GM23338 (cell line): ENCODE measurements around the gene SARDH. TPM values are rescaled to one million over a fixed set of nuclear protein-coding genes. Genes with fewer than 3 reads are reported as not detected.

Source experiments
- ATAC-seq: fragments of 200-7000 bp; cut with Tn5 transposase; 3 replicates; pipeline ENCODE4 v1.9.1; 2020
- DNase-seq: peaks from one replicate; pipeline ENCODE4 v3.0.0-alpha.2; 2015; ENCODE audit warnings: low spot score
- H2AFZ ChIP-seq: fragments of 200-600 bp; sonication (generic); 2 replicates; pipeline ENCODE4 v1.8.0; 2016; ENCODE audit warnings: antibody characterized with exemption, mild to moderate bottlenecking, moderate library complexity
- H3F3A ChIP-seq: fragments of 200-600 bp; sonication (generic); replicated peaks from 2 replicates; pipeline ENCODE4 v1.8.0; 2017; ENCODE audit warnings: antibody characterized with exemption, mixed run types, low read depth
- H3K27ac ChIP-seq: fragments of 200-600 bp; sonication (generic); 2 replicates; pipeline ENCODE4 v1.6.1; 2016; ENCODE audit warnings: low read depth
- H3K27me3 ChIP-seq: fragments of 200-600 bp; sonication (generic); 2 replicates; pipeline ENCODE4 v1.8.0; 2016; ENCODE audit warnings: mild to moderate bottlenecking, mixed run types, moderate library complexity; ENCODE audit not compliant: insufficient read depth
- H3K36me3 ChIP-seq: fragments of 200-600 bp; sonication (generic); 2 replicates; pipeline ENCODE4 v1.8.0; 2016; ENCODE audit warnings: mild to moderate bottlenecking; ENCODE audit not compliant: insufficient read depth
- H3K4me1 ChIP-seq: fragments of 200-600 bp; sonication (generic); 2 replicates; pipeline ENCODE4 v1.8.0; 2016; ENCODE audit warnings: mild to moderate bottlenecking, moderate library complexity; ENCODE audit not compliant: insufficient read depth
- H3K4me2 ChIP-seq: fragments of 200-600 bp; sonication (generic); 2 replicates; pipeline ENCODE4 v1.7.1; 2017; ENCODE audit warnings: mixed run types
- H3K4me3 ChIP-seq: fragments of 200-600 bp; sonication (generic); 2 replicates; pipeline ENCODE4 v1.6.1; 2016; ENCODE audit warnings: mixed run types
- H3K79me2 ChIP-seq: fragments of 200-600 bp; sonication (generic); replicated peaks from 2 replicates; pipeline ENCODE4 v1.8.0; 2017; ENCODE audit warnings: mild to moderate bottlenecking; ENCODE audit not compliant: insufficient read depth
- H3K9me2 ChIP-seq: fragments of 200-600 bp; sonication (generic); 2 replicates; pipeline ENCODE4 v1.8.0; 2017; ENCODE audit not compliant: insufficient read depth
- H4K20me1 ChIP-seq: fragments of 200-600 bp; sonication (generic); replicated peaks from 2 replicates; pipeline ENCODE4 v1.8.0; 2017; ENCODE audit warnings: mild to moderate bottlenecking; ENCODE audit not compliant: insufficient read depth
- H3K27ac Mint-ChIP-seq: 2 replicates; pipeline ENCODE4 v1.8.0; 2020; ENCODE audit warnings: inconsistent platforms, mild to moderate bottlenecking, moderate library complexity, mixed read lengths
- H3K27me3 Mint-ChIP-seq: 3 replicates; pipeline ENCODE4 v1.8.0; 2022; ENCODE audit warnings: low read depth, mild to moderate bottlenecking, moderate library complexity, mixed read lengths, inconsistent platforms; ENCODE audit not compliant: insufficient read depth, poor library complexity
- H3K36me3 Mint-ChIP-seq: 3 replicates; pipeline ENCODE4 v1.8.0; 2021; ENCODE audit warnings: low read depth, mild to moderate bottlenecking, inconsistent platforms, moderate library complexity, mixed read lengths
- H3K4me1 Mint-ChIP-seq: 3 replicates; pipeline ENCODE4 v1.8.0; 2020; ENCODE audit warnings: mild to moderate bottlenecking, inconsistent platforms, mixed read lengths
- H3K4me3 Mint-ChIP-seq: 3 replicates; pipeline ENCODE4 v1.8.0; 2021; ENCODE audit warnings: moderate library complexity, mild to moderate bottlenecking, inconsistent platforms, mixed read lengths
- H3K9me3 Mint-ChIP-seq: 3 replicates; pipeline ENCODE4 v1.8.0; 2020; ENCODE audit warnings: moderate library complexity, mild to moderate bottlenecking, inconsistent platforms, mixed read lengths
- CREB1 ChIP-seq: fragments of 250-450 bp; sonication (Bioruptor Pico); IDR thresholded peaks from 2 replicates; pipeline ENCODE4 v1.5.0; 2020; ENCODE audit warnings: low read depth, mild to moderate bottlenecking, moderate library complexity
- CTCF ChIP-seq, 2 experiments: fragments of 200-600 bp in 1 of 2; sonication (generic) in 1 of 2; conservative IDR thresholded peaks; 2 replicates each; pipeline versions ENCODE4 v1.5.1 to v1.6.1; 2016 to 2017; ENCODE audit warnings: antibody characterized with exemption in 2 of 2, low read depth in 2 of 2, mild to moderate bottlenecking in 2 of 2, moderate library complexity in 1 of 2
- ETS1 ChIP-seq: IDR thresholded peaks from 2 replicates; pipeline ENCODE4 v1.6.1; 2016; ENCODE audit warnings: antibody characterized with exemption
- EZH2 ChIP-seq: fragments of 200-600 bp; sonication (generic); IDR thresholded peaks from one replicate; pipeline ENCODE4 v1.8.0; 2017; ENCODE audit warnings: antibody characterized with exemption, mild to moderate bottlenecking, low read depth; ENCODE audit not compliant: unreplicated experiment
- EZH2phosphoT487 ChIP-seq: fragments of 200-600 bp; sonication (generic); IDR thresholded peaks from one replicate; pipeline ENCODE4 v1.8.1; 2018; ENCODE audit warnings: antibody characterized with exemption; ENCODE audit not compliant: unreplicated experiment
- JUNB ChIP-seq: IDR thresholded peaks from one replicate; pipeline ENCODE4 v1.6.1; 2016; ENCODE audit warnings: antibody characterized with exemption; ENCODE audit not compliant: unreplicated experiment
- NANOG ChIP-seq: IDR thresholded peaks from 2 replicates; pipeline ENCODE4 v1.6.1; 2016; ENCODE audit warnings: antibody characterized with exemption, borderline replicate concordance
- REST ChIP-seq: IDR thresholded peaks from one replicate; pipeline ENCODE4 v1.6.1; 2018; ENCODE audit warnings: antibody characterized with exemption; ENCODE audit not compliant: unreplicated experiment
- STAT1 ChIP-seq: IDR thresholded peaks from one replicate; pipeline ENCODE4 v1.6.1; 2016; ENCODE audit warnings: antibody characterized with exemption; ENCODE audit not compliant: unreplicated experiment
- ZNF114 ChIP-seq: fragments of 250-450 bp; sonication (Bioruptor Pico); IDR thresholded peaks from 2 replicates; pipeline ENCODE4 v1.5.0; 2020; ENCODE audit warnings: mild to moderate bottlenecking, moderate library complexity
- ZNF331 ChIP-seq: fragments of 250-450 bp; sonication (Bioruptor Pico); IDR thresholded peaks from 2 replicates; pipeline ENCODE4 v1.5.0; 2020; ENCODE audit warnings: low read depth, mild to moderate bottlenecking, moderate library complexity
- ZNF462 ChIP-seq: fragments of 250-450 bp; sonication (Bioruptor Pico); IDR thresholded peaks from 2 replicates; pipeline ENCODE4 v1.5.0; 2020; ENCODE audit warnings: mild to moderate bottlenecking, moderate library complexity
- polyA plus RNA-seq: library from polyadenylated mRNA; unstranded; fragments of >200 nt; fragmentation: Nextera tagmentation; extraction: Ambion mirVana; gene quantifications from 2 replicates; pipeline ENCODE4 v1.2.1, GENCODE V29; 2016
- total RNA-seq: library from RNA; depleted of rRNA; stranded (reverse); fragments of >200 nt; shearing (Covaris generic); gene quantifications from 2 replicates; pipeline ENCODE4 v1.2.3, GENCODE V29; 2014

The SARDH gene
- total and polyA plus RNA-seq, 2 experiments from 2014 or later: 2.8 to 10.4 TPM

GRCh38 chr9:133773889-133774655 is 35.9 kb upstream of the SARDH start (continued):
- TF ChIP-seq CTCF (conservative IDR thresholded peaks at IDR 0.05; ENCODE audit: low read depth in 2 of 2) (no peak), EZH2phosphoT487 (no peak)

- Histone ChIP-seq H3K4me2 (no peak overlapping the region), H3K27me3 (no peaks in the 10 kb centered on the region), H2AFZ (no peak overlapping the region), H4K20me1 (no peaks in the 10 kb centered on the region), H3K9me2 (no peaks in the 10 kb centered on the region), H3K79me2 (no peaks in the 10 kb centered on the region), H3K4me3 (no peak overlapping the region), H3K27ac (no peak overlapping the region), H3K36me3 (no peaks in the 10 kb centered on the region), H3F3A (no peaks in the 10 kb centered on the region), H3K4me1 (no peaks in the 10 kb centered on the region)
- Mint-ChIP-seq H3K9me3 (no peaks in the 10 kb centered on the region; the same call in 2 of the 3 replicates), H3K4me3 (no peak overlapping the region), H3K36me3 (peaks cover 16% of the 10 kb centered on the region), H3K4me1 (no peaks in the 10 kb centered on the region), H3K27ac (no peak overlapping the region), H3K27me3 (peaks cover 6% of the 10 kb centered on the region)
- DNase-seq: no peak
- no peak for ATAC-seq
- no peak for TF ChIP-seq ZNF331 (CRISPR knock-in tag)
- no peak for TF ChIP-seq NANOG
- TF ChIP-seq STAT1: no peak
- TF ChIP-seq ETS1: no peak
- TF ChIP-seq EZH2: no peak
- no peak for TF ChIP-seq CREB1 (CRISPR knock-in tag)
- no peak for TF ChIP-seq REST
- TF ChIP-seq EZH2phosphoT487: no peak
- no peak for TF ChIP-seq ZNF114 (CRISPR knock-in tag)
- no peak for TF ChIP-seq ZNF462
- no peak for TF ChIP-seq JUNB
These were observed 34.4 kb upstream of the SARDH start for GRCh38 chr9:133772581-133772980.
